NCI-H82 (cell line): Measurements from ENCODE around the gene APBA2.

Source experiments
- DNase-seq: peaks from one replicate; lab custom pipeline; 2025; lab: John Stamatoyannopoulos, UW

The APBA2 gene

DNA sequence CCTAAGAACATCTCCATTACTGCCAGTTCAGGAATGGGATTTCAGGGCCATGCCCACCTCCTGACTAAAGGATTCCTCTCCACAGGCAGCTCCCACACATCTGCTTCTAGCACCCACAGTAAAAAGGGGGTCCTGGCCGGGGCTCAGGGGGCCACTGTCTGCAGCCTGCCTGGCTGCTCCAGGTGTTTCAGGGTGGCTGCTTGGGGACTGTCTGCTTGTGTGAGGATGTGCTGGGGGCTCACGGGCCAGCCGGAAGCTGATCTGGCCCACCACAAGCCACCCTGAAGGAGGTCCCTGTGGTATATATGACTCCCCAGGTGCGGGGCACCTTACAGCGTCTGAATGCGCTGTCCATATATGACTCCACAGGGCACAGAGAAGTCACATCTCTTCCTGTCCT, 248.5 kb downstream of the APBA2 start:
- DNase-seq: no peak

DNA sequence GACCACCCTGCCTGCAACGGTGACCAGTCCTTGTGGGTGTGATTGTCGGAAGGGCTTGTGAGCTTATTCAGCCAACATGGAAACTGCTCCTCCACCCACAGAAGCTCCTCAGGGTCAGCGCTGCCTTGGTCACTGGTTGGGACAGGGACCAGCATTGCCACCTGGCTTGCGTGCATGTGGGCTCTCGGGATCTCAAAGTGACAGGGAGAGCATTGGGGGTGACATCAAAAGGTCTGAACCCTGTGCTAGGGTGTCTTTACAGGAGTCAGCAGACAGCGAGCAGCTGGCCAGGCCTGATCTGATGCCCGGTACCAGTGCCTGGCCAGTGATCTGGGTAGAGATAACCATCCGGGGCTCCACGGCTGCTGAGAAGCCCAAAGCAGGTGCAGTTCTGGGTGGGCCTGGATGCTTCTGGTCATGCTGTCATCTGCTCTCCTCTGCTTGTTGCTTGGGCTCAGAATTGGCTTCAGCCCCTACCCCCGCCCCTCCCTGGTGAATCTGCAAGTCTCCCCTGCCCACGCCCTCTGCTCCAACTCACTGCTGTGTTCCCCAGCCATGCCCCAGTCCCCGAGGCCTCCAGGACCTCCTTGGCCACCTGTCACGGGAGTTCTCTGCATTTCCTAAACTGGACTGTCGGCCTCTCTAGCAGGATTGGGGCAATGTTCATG, 249.0 kb downstream of the APBA2 start:
- DNase-seq: no peak

DNA sequence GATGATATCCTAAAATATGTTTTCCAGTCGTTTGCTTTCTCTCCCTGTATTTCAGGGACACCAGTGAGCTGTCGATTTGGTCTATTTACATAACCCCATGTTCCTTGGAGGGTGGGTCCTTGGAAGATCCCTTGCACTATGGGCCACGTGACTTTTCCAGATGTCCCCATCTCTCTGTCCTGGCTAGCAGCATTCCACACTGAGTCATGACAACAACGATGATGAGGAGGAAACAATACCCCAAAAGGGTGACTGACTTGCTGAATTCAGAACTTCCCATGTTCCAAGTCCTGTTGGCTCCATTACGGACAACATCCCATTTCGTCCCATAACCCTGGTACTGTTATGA, 249.5 kb downstream of the APBA2 start:
- no peak for DNase-seq

- no peak for DNase-seq
Measured at GRCh38 chr15:29135702-29136646, 250.2 kb downstream of the APBA2 start.

GRCh38 chr15:29138260-29138659, 252.5 kb downstream of the APBA2 start:
- no peak for DNase-seq

DNA sequence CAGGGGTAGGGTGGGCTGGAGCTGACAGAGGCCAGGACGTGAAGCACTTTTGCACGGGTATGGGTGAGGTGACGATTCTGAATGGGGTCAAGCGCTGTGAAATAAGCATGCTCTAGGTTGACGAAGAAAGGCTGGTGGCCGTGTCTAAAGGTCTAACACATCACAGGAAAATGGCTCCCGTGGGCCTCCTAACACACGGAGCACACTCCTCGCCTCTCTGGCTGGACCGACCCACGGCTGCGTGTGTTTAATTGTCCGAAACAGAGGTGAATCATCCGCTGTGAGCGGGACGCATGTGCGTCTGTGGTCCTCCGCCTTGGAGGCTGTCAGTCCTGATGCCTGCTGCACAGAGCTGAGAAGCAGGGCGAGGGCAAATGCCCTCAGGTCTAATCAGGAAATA, 253.3 kb downstream of the APBA2 start:
- no peak for DNase-seq

GRCh38 chr15:29139540-29140459, 254.0 kb downstream of the APBA2 start:
- DNase-seq: peak; percentile 72

- no peak for DNase-seq
Measured at GRCh38 chr15:29140475-29141307, 254.9 kb downstream of the APBA2 start.

DNA sequence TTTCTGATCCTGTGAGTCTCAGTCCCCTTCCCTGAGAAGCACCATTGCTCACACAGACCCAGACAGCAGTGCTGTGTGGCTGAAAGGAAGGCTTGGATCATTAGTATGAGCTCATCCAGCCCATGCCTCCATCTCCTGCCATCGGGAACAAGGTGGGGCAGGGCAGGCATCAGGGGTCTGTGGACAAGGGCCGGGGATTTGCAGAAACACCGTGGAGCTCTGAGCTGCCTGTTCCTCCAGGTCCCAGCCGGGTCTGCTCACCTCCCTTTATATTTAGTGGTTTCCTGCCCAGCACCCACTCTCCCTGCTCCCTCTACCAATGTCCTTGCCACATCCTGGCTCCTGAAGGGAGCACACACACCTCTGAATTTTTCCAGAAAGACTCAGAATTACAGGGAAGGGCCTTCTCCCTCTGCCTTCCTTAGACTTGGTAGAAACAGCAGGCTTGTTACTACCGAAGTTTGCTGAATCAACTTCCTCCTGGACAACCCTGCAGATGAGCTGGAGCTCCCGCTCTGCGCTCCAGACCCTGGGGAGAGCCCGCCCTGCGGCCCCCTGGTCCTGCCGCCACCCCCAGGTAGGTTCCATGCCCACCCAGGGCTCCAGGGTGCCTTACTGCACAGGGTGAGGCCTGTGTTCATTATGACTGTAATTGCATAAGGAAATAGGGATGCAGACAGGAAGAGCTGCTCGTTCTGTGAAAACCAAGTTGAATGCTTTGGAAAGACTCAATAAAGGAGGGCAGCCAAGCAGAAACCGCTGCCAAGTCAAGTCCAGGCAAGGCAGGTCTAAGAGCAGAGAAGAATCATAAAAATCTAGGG, 255.7 kb downstream of the APBA2 start:
- no peak for DNase-seq

DNA sequence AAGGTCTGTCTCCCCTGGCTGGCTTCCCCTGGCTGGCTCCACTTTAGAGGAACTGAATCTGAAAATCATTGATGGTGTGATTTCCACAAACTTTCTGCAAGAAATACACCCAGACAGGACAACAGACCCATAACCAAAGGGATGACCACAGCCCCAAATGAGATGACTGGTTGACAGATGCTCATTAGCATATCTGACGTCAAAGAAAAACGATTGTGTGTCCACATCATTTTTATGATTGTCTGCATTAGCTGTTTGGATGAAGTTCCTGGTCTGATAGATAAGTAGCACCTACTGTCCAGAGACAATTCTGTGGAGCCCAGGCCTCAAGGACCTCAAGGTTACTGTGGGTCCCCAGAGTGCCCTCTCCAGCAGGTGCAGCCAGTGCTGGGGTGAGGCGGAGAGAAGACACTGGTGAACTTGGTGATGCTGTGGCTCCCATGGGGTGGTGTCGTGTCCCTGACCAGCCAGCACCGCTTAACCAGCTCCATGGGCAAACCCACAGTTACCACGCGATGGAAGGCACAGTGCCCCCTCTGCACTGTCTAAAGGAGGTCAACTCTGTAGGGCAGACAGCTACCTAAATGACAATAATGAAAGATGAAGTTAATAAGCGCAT, 256.5 kb downstream of the APBA2 start:
- no peak for DNase-seq

GRCh38 chr15:29143293-29143692, 257.5 kb downstream of the APBA2 start:
- DNase-seq: no peak

- no peak for DNase-seq
Measured at GRCh38 chr15:29143909-29144635, 258.3 kb downstream of the APBA2 start.

- DNase-seq: no peak
Measured at GRCh38 chr15:29149738-29150075, 263.9 kb downstream of the APBA2 start.

GRCh38 chr15:29150515-29151483, 265.0 kb downstream of the APBA2 start:
- no peak for DNase-seq

- no peak for DNase-seq
Measured at GRCh38 chr15:29151484-29151857, 265.7 kb downstream of the APBA2 start.

GRCh38 chr15:29156521-29156920, 270.7 kb downstream of the APBA2 start:
- no peak for DNase-seq

DNA sequence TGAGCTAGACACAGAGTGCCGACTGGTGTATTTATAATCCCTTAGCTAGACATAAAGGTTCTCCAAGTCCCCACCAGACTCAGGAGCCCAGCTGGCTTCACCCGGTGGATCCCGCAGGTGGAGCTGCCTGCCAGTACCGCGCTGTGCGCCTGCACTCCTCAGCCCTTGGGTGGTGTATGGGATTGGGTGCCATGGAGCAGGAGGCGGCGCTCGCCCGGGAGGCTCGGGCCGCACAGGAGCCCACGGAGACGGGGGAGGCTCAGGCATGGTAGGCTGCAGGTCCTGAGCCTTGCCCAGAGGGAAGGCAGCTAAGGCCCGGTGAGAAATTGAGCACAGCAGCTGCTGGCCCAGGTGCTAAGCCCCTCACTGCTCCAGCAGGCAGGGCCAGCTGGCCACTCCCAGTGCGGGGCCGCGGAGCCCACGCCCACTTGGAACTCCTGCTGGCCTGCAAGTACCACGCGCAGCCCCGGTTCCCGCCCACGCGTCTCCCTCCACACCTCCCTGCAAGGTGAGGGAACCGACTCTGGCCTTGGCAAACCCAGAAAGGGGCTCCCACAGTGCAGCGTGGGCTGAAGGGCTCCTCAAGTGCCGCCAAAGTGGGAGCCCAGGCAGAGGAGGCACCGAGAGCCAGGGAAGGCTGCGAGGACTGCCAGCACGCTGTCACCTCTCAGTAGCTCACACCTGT, 274.1 kb downstream of the APBA2 start:
- no peak for DNase-seq

- no peak for DNase-seq
Measured at GRCh38 chr15:29162411-29162810, 276.6 kb downstream of the APBA2 start.
